CD8-positive, alpha-beta memory T cell (primary cell): ENCODE results near the gene DUSP8. TPM values are rescaled to one million over a fixed set of nuclear protein-coding genes. Genes with fewer than 3 reads are reported as not detected.
"Not testable (repeated sequence)": the region's sequence is repeated elsewhere in the genome, so short reads cannot be mapped to it uniquely, and the experiment has no call there.

Experiments used
- CTCF ChIA-PET: fragments of 350-600 bp; sonication (Branson Sonifier 250); formaldehyde crosslinking; loops from one replicate; lab custom pipeline; 2021; ENCODE audit warnings: antibody characterized with exemption; lab: Charles Lee
- POLR2A ChIA-PET: fragments of 350-600 bp; sonication (Branson Sonifier 250); formaldehyde crosslinking; loops from one replicate; lab custom pipeline; 2021; ENCODE audit warnings: antibody characterized with exemption; lab: Charles Lee
- DNase-seq, 5 donors: peaks; one replicate each; pipeline versions ENCODE4 v3.0.0 to v3.0.0-alpha.2; 2020 to 2022; ENCODE audit warnings: mixed read lengths in 1 of 5
- H3K27ac ChIP-seq: one replicate; pipeline ENCODE4 v1.7.0; 2013; ENCODE audit warnings: low read depth, mild to moderate bottlenecking, low read length, moderate library complexity
- H3K27me3 ChIP-seq: 2 replicates; pipeline ENCODE4 v1.7.0; 2013; ENCODE audit warnings: low read length, mild to moderate bottlenecking; ENCODE audit not compliant: insufficient read depth, poor library complexity, severe bottlenecking
- H3K36me3 ChIP-seq: 2 replicates; pipeline ENCODE4 v1.7.0; 2013; ENCODE audit warnings: mild to moderate bottlenecking, low read length, moderate library complexity; ENCODE audit not compliant: insufficient read depth
- H3K4me1 ChIP-seq: 2 replicates; pipeline ENCODE4 v1.7.0; 2013; ENCODE audit warnings: mild to moderate bottlenecking, low read length, moderate library complexity; ENCODE audit not compliant: insufficient read depth
- H3K4me3 ChIP-seq: 2 replicates; pipeline ENCODE4 v1.7.0; 2013; ENCODE audit warnings: mild to moderate bottlenecking, low read length
- H3K9me3 ChIP-seq: 2 replicates; pipeline ENCODE4 v1.7.0; 2013; ENCODE audit warnings: mild to moderate bottlenecking, low read length
- H3K27ac Mint-ChIP-seq, 8 donors: one replicate each; pipeline ENCODE4 v1.8.0; 2020 to 2021; ENCODE audit warnings: mixed read lengths in 8 of 8, mild to moderate bottlenecking in 6 of 8, inconsistent platforms in 3 of 8, moderate library complexity in 3 of 8
- H3K27me3 Mint-ChIP-seq, 2 donors: one replicate each; pipeline ENCODE4 v1.8.0; 2020 to 2021; ENCODE audit warnings: mixed read lengths in 2 of 2, mild to moderate bottlenecking in 1 of 2, moderate library complexity in 1 of 2
- H3K36me3 Mint-ChIP-seq, 3 donors: one replicate each; pipeline ENCODE4 v1.8.0; 2020 to 2021; ENCODE audit warnings: mixed read lengths in 3 of 3, inconsistent platforms in 1 of 3, mild to moderate bottlenecking in 1 of 3
- H3K4me1 Mint-ChIP-seq, 3 donors: one replicate each; pipeline ENCODE4 v1.8.0; 2020 to 2021; ENCODE audit warnings: mixed read lengths in 3 of 3, inconsistent platforms in 1 of 3, mild to moderate bottlenecking in 1 of 3
- H3K4me3 Mint-ChIP-seq, 7 donors: one replicate each; pipeline ENCODE4 v1.8.0; 2020 to 2021; ENCODE audit warnings: mixed read lengths in 7 of 7, mild to moderate bottlenecking in 6 of 7, moderate library complexity in 4 of 7, inconsistent platforms in 2 of 7
- H3K9me3 Mint-ChIP-seq, 5 donors: one replicate each; pipeline ENCODE4 v1.8.0; 2020 to 2022; ENCODE audit warnings: mixed read lengths in 5 of 5, mild to moderate bottlenecking in 3 of 5, moderate library complexity in 2 of 5, inconsistent platforms in 1 of 5
- polyA plus RNA-seq: library from polyadenylated mRNA; unstranded; fragments of 300-500 nt; fragmentation: Illumina TruSeq; gene quantifications from one replicate; pipeline ENCODE4 v1.2.3, GENCODE V29; 2021
- total RNA-seq, 2 experiments: library from RNA; stranded (reverse); gene quantifications; one replicate each; pipeline ENCODE4 v1.2.3, GENCODE V29; 2021

Gene DUSP8, protein sequence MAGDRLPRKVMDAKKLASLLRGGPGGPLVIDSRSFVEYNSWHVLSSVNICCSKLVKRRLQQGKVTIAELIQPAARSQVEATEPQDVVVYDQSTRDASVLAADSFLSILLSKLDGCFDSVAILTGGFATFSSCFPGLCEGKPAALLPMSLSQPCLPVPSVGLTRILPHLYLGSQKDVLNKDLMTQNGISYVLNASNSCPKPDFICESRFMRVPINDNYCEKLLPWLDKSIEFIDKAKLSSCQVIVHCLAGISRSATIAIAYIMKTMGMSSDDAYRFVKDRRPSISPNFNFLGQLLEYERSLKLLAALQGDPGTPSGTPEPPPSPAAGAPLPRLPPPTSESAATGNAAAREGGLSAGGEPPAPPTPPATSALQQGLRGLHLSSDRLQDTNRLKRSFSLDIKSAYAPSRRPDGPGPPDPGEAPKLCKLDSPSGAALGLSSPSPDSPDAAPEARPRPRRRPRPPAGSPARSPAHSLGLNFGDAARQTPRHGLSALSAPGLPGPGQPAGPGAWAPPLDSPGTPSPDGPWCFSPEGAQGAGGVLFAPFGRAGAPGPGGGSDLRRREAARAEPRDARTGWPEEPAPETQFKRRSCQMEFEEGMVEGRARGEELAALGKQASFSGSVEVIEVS
- total RNA-seq, result 1 to 10 TPM; 2.3 to 4.0 TPM
- 0.75 TPM for polyA plus RNA-seq

DNA sequence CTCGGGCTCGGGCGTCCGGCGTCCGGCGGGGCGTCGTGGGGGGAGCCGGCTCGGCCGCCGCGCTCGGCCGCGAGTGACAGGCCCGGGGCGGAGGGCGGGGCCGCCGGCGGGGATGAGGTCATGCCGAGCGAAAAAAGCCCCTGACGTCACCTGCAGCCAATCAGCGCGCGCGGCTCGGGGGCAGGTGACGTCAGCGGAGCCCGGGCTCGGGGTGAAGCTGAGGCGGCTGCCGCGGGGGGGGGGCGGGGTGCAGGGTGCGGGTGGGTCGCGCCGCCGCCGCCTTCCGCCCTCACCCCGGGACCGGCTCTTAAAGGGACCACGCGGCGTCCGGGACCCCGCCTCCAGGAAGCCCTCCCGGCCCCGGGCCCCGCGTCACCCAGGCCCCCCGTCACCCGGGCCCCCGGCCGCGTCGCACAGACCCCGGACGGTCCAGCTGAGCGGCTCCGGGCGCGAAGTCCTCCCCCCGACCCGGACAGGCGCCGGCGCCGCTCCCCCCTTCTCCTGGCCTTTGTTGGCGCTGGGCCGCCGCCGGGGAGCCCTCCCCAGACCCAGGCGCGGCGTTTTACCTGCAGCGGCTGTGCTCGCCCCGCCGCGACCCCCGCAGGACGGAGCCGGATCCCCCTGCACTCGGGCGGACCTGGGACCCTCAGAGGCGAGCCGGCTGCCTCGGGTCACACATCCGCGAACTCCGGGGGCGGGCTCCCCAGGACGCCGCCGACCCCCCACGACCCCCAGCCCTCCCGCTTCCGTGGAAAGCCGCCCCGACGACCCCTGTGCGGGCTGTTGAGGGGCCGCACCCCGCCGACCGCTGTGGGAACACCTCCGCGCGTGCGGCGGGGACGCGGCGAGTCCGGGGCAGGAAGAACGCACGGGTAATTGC lies at the start of gene DUSP8:
TSS of gene DUSP8 (minus strand) at position 75 of the 880 bp plus-strand sequence. CDS start 6,445 bp downstream, outside the sequence.
- Mint-ChIP-seq H3K9me3 (no peaks in the 10 kb centered on the region), H3K27me3 (no peaks in the 10 kb centered on the region), H3K27ac (peak within 1 kb of the TSS; percentile 87 to 99 (median 94)), H3K4me3 (peak within 1 kb of the TSS; percentile 78 to 94 (median 84)), H3K4me1 (peaks cover 19 to 45% (median 22%) of the 10 kb centered on the region in 3 donors), H3K36me3 (peaks cover 0 to 3% (median 0%) of the 10 kb centered on the region in 3 donors)
- H3K27ac ChIP-seq, result peak within 1 kb of the TSS; percentile 76
- ChIA-PET POLR2A (interaction anchor here (0.6 to 1.3 kb wide), 4 partner anchors 13 to 662 kb away, joined by 3 to 7 read pairs (median 4); partner anchors contain the start of genes CHID1 and KRTAP5-1), CTCF (interaction anchor here (0.9 to 13.9 kb wide), 5 partner anchors 9 to 369 kb away, joined by 3 to 152 read pairs (median 15); no protein-coding TSS in a partner anchor)
- DNase-seq, result peak; percentile 93 to 98 (median 96)
- peaks cover 4% of the 10 kb centered on the region for H3K27me3 ChIP-seq
- H3K36me3 ChIP-seq, result no peaks in the 10 kb centered on the region
- H3K4me1 ChIP-seq, result peaks cover 35% of the 10 kb centered on the region
- peak within 1 kb of the TSS; percentile 64 for H3K4me3 ChIP-seq
- H3K9me3 ChIP-seq, result no peaks in the 10 kb centered on the region

DNA sequence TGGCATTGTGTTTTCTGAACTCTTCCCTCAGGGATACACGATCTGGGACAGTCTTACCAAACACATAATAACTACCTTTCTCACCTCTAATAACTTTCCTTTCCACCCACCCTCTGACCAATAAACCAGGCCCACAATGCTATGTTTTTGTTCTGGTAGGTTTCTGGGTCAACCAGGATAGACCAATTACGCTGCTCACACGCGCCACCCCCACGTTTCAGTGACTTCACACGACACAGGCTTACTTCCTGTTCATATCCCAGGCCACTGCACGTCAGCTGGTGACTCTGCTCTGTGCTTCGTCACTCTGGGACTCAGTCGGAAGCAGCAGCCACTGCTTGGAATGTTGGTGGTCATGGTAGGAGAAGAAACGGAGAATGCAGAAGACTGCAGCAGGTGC lies 47.4 kb upstream of the DUSP8 start:
- ChIA-PET POLR2A (interaction anchor here (0.6 kb wide), 1 partner anchor 8 kb away, joined by 3 read pairs; no protein-coding TSS in a partner anchor), CTCF (interaction anchor here (0.9 to 1.0 kb wide), 2 partner anchors 33 to 530 kb away, joined by 3 read pairs; no protein-coding TSS in a partner anchor)
- DNase-seq, result peak in 2 of 5 donors; percentile 6 to 40
- peaks cover 5 to 7% (median 6%) of the 10 kb centered on the region in 3 donors for H3K4me1 Mint-ChIP-seq
- no peaks in the 10 kb centered on the region for H3K9me3 ChIP-seq
- peaks cover 7% of the 10 kb centered on the region for H3K27me3 ChIP-seq
- H3K27ac ChIP-seq, result no peak overlapping the region
- no peaks in the 10 kb centered on the region for H3K4me1 ChIP-seq
- peaks cover 13 to 48% of the 10 kb centered on the region in 2 donors for H3K27me3 Mint-ChIP-seq
- H3K36me3 Mint-ChIP-seq, result peaks cover 0 to 6% (median 0%) of the 10 kb centered on the region in 3 donors
- no peaks in the 10 kb centered on the region for H3K36me3 ChIP-seq
- no peak overlapping the region for H3K4me3 ChIP-seq
- peak overlapping the region in 4 of 8 donors; percentile 17 to 85 (median 54) for H3K27ac Mint-ChIP-seq
- no peaks in the 10 kb centered on the region for H3K9me3 Mint-ChIP-seq
- peak overlapping the region in 6 of 7 donors; percentile 0 to 43 (median 14) for H3K4me3 Mint-ChIP-seq

- ChIA-PET CTCF (interaction anchor here (1.1 to 1.8 kb wide), 2 partner anchors 23 to 72 kb away, joined by 4 to 5 read pairs; no protein-coding TSS in a partner anchor), POLR2A (no interaction called here)
- H3K4me1 ChIP-seq, result no peaks in the 10 kb centered on the region
- H3K9me3 ChIP-seq, result no peaks in the 10 kb centered on the region
- H3K4me1 Mint-ChIP-seq, result peaks cover 5 to 7% (median 6%) of the 10 kb centered on the region in 3 donors
- H3K27ac Mint-ChIP-seq, result no peak overlapping the region
- no peaks in the 10 kb centered on the region for H3K36me3 ChIP-seq
- H3K4me3 Mint-ChIP-seq, result peak overlapping the region in 1 of 7 donors; percentile 18
- DNase-seq, result no peak
- H3K36me3 Mint-ChIP-seq, result peaks cover 0 to 6% (median 0%) of the 10 kb centered on the region in 3 donors
- no peaks in the 10 kb centered on the region for H3K9me3 Mint-ChIP-seq
- peaks cover 19 to 53% of the 10 kb centered on the region in 2 donors for H3K27me3 Mint-ChIP-seq
- H3K27ac ChIP-seq, result no peak overlapping the region
- peaks cover 7% of the 10 kb centered on the region for H3K27me3 ChIP-seq
- H3K4me3 ChIP-seq, result no peak overlapping the region
These were observed 46.2 kb upstream of the DUSP8 start for GRCh38 chr11:1618231-1618630.

GRCh38 chr11:1608363-1608762 lies 36.3 kb upstream of the DUSP8 start, which contains the start of gene KRTAP5-3:
KRTAP5-3 (minus strand) TSS chr11:1608463; CDS start chr11:1608385, 78 bp downstream.
- H3K27me3 ChIP-seq, result no peaks in the 10 kb centered on the region
- H3K4me1 ChIP-seq, result no peaks in the 10 kb centered on the region
- Mint-ChIP-seq H3K4me1 (peaks cover 5 to 9% (median 8%) of the 10 kb centered on the region in 3 donors), H3K27ac (no peak within 1 kb of the TSS), H3K4me3 (no peak within 1 kb of the TSS), H3K9me3 (no peaks in the 10 kb centered on the region), H3K36me3 (no peaks in the 10 kb centered on the region), H3K27me3 (peaks cover 26 to 42% of the 10 kb centered on the region in 2 donors)
- ChIA-PET CTCF (interaction anchor here (0.9 kb wide), 1 partner anchor 33 kb away, joined by 3 read pairs; no protein-coding TSS in a partner anchor), POLR2A (no interaction called here)
- H3K4me3 ChIP-seq, result no peak within 1 kb of the TSS
- H3K9me3 ChIP-seq, result no peaks in the 10 kb centered on the region
- H3K27ac ChIP-seq, result no peak within 1 kb of the TSS
- no peaks in the 10 kb centered on the region for H3K36me3 ChIP-seq
- no peak for DNase-seq

DNA sequence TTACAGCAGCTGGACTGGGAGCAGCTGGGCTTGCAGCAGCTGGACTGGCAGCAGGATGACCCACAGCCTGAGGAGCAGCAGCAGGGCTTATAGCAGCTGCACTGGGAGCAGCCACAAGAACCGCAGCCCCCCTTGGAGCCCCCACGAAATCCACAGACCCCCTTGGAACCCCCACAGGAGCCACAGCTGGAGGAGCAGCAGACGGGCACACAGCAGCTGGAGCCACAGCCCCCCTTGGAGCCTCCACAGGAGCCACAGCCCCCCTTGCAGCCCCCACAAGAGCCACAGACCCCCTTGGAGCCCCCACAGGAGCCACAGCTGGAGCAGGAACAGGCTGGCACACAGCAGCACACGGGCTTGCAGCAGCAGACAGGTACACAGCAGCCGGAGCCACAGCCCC lies 35.8 kb upstream of the DUSP8 start:
- H3K27me3 Mint-ChIP-seq, result peaks cover 28 to 42% of the 10 kb centered on the region in 2 donors
- H3K36me3 Mint-ChIP-seq, H3K9me3 Mint-ChIP-seq, H3K36me3 ChIP-seq, H3K9me3 ChIP-seq, H3K4me3 ChIP-seq, H3K4me3 Mint-ChIP-seq, POLR2A ChIA-PET, H3K27ac ChIP-seq, H3K27ac Mint-ChIP-seq, DNase-seq, H3K4me1 Mint-ChIP-seq, H3K4me1 ChIP-seq, H3K27me3 ChIP-seq: not testable (repeated sequence)
- CTCF ChIA-PET, result interaction anchor here (0.9 kb wide), 1 partner anchor 33 kb away, joined by 3 read pairs; no protein-coding TSS in a partner anchor

DNA sequence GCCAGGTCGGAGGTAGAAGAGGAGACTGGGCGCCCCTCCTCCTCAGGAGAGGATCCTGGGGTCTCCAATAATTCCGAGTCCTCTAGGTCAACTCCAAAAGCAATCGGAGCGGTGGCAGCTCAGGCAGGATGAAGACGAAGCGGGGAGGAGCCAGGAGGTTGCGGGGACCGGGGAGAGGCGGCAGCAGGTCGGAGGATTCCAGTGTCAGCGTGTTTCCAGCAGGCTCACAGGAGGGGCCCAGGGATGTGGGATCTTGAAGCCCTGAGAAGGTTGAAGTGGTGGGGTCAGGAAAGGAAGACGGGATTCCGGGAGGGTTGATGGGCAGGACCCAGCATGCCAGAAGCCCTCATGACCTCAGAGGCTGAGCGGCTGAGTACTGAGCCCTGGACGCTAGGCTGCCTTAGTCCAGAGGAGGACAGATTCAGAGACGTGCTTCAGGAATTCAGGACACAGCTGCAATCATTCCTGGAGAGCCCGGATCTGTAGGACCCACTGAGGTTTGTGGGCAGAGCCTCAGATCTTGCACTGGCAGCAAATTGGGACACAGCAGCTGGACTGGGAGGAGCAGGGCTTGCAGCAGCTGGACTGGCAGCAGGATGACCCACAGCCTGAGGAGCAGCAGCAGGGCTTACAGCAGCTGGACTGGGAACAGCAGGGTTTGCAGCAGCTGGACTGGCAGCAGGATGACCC lies 35.2 kb upstream of the DUSP8 start:
- peaks cover 30 to 44% of the 10 kb centered on the region in 2 donors for H3K27me3 Mint-ChIP-seq
- DNase-seq, H3K4me3 ChIP-seq, H3K4me1 Mint-ChIP-seq, H3K36me3 ChIP-seq, H3K4me1 ChIP-seq, H3K27me3 ChIP-seq, POLR2A ChIA-PET, H3K4me3 Mint-ChIP-seq, H3K27ac Mint-ChIP-seq, H3K9me3 ChIP-seq, H3K9me3 Mint-ChIP-seq, H3K27ac ChIP-seq, H3K36me3 Mint-ChIP-seq: not testable (repeated sequence)
- CTCF ChIA-PET, result interaction anchor here (0.9 kb wide), 1 partner anchor 32 kb away, joined by 3 read pairs; no protein-coding TSS in a partner anchor

GRCh38 chr11:1605923-1606322 lies 33.9 kb upstream of the DUSP8 start:
- Mint-ChIP-seq H3K27ac (peak overlapping the region in 6 of 8 donors; percentile 6 to 91 (median 80)), H3K4me3 (peak overlapping the region in 6 of 7 donors; percentile 17 to 84 (median 72)), H3K27me3 (peaks cover 28 to 49% of the 10 kb centered on the region in 2 donors)
- DNase-seq, result peak in 1 of 5 donors; percentile 19
- CTCF ChIA-PET, result interaction anchor here (1.0 to 1.1 kb wide), 2 partner anchors 21 to 31 kb away, joined by 3 read pairs; no protein-coding TSS in a partner anchor
- H3K9me3 ChIP-seq, H3K27ac ChIP-seq, H3K27me3 ChIP-seq, H3K36me3 Mint-ChIP-seq, H3K4me1 ChIP-seq, H3K9me3 Mint-ChIP-seq, POLR2A ChIA-PET, H3K4me3 ChIP-seq, H3K4me1 Mint-ChIP-seq, H3K36me3 ChIP-seq: not testable (repeated sequence)
